ENCODE measurements around the gene COQ10A.
"Not testable (repeated sequence)": the region's sequence is repeated elsewhere in the genome, so short reads cannot be mapped to it uniquely, and the experiment has no call there.

COQ10A gene

DNA sequence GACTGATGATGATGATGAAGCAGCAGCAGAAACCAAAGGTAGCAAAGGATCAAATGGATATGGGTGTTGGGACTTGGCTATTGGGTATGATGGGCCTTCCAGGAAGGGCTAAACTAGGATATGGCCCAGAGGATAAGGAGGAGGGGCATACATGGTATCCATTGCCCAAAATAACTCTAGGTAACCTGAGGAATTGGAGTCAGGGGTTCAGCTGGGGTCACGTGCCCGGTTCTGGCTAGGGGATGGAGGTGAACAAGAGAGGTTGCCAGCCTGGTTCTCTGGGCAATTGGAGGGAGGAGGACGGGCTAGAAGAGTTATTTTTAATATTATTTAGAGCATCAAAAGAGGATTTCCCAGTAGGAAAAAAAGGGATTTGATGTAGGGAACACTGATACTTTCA is 5.8 kb upstream of the COQ10A start:
- FAIRE-seq (no peak), DNase-seq (ENCODE audit: insufficient read length, low spot score) (no peak)
- TF ChIP-seq, protein P1, sequence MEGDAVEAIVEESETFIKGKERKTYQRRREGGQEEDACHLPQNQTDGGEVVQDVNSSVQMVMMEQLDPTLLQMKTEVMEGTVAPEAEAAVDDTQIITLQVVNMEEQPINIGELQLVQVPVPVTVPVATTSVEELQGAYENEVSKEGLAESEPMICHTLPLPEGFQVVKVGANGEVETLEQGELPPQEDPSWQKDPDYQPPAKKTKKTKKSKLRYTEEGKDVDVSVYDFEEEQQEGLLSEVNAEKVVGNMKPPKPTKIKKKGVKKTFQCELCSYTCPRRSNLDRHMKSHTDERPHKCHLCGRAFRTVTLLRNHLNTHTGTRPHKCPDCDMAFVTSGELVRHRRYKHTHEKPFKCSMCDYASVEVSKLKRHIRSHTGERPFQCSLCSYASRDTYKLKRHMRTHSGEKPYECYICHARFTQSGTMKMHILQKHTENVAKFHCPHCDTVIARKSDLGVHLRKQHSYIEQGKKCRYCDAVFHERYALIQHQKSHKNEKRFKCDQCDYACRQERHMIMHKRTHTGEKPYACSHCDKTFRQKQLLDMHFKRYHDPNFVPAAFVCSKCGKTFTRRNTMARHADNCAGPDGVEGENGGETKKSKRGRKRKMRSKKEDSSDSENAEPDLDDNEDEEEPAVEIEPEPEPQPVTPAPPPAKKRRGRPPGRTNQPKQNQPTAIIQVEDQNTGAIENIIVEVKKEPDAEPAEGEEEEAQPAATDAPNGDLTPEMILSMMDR (IDR thresholded peaks at IDR 0.05; ENCODE audit: insufficient read depth, missing control alignments) = no peak

DNA sequence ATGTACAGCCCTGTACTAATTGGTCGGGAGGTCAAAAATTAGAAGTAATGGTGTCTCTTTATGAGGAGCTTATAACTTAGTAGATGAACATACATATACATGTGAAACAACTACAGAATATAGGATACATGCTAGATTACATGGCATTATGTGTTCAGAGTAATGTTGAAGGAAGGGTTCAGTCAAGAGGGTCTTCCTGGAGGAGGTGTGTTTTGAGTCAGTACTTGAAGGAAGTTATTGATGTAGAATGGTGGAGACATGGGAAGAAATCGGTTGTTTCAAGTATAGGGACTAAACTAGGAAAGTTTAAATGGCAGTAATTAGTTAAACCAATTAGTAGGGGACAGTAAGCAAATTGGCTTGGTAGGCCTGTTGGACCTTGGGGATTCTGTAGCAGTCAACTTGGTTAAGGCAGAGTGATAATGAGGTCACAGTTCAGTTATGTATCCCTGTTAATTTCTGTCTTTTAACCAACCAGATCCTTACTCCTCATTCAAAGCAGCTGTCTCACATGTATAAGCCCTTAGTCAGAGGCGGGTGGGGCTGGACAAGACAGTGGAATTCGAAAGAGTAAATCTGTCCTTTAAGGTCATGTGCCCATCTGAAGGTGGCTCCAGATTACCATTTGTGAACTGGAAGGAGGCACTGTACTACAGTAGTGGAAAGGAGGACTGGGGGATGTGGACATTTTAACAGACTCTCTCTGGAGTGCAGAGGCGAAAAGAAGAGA is 5.1 kb upstream of the COQ10A start:
- DNase-seq (ENCODE audit: insufficient read length, low spot score) = no peak
- TF ChIP-seq, protein P1 (IDR thresholded peaks at IDR 0.05; ENCODE audit: insufficient read depth, missing control alignments) = no peak
- FAIRE-seq = no peak

DNA sequence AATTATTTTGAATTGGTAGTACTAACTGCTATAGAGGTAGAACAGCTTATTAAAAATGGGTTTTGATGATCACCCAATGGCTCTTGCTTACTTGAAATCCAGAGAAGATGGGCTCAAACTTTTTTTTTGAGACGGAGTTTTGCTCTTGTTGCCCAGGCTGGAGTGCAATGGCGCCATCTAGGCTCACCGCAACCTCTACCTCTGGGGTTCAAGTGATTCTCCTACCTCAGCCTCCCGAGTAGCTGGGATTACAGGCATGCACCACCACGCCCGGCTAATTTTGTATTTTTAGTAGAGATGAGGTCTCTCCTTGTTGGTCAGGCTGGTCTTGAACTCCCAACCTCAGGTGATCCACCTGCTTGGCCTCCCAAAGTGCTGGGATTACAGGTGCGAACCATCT is 3.8 kb upstream of the COQ10A start:
- DNase-seq (ENCODE audit: insufficient read length, low spot score); FAIRE-seq: not testable (repeated sequence)

DNA sequence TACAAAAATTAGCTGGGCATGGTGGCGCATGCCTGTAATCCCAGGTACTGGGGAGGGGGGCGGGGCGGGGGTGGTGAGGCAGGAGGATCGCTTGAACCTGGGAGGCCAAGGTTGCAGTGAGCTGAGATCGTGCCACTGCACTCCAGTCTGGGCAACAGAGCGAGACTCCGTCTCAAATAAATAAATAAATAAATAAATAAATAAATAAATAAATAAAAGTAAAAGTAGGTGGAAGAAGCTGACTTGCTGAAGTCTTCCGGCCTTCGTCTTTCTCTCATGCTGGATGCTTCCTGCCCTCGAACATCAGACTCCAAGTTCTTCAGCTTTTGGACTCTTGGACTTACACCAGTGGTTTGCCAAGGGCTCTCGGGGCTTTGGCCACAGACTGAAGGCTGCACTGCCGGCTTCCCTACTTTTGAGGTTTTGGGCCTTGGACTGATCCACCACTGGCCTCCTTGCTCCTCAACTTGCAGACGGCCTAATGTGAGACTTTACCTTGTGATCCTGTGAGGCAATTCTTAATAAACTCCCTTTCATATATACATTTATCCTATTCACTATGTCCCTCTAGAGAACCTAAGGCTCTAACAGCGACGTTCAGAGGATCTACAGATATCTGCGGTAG is 562 bp upstream of the COQ10A start:
- DNase-seq (ENCODE audit: insufficient read length, low spot score); FAIRE-seq: not testable (repeated sequence)

DNA sequence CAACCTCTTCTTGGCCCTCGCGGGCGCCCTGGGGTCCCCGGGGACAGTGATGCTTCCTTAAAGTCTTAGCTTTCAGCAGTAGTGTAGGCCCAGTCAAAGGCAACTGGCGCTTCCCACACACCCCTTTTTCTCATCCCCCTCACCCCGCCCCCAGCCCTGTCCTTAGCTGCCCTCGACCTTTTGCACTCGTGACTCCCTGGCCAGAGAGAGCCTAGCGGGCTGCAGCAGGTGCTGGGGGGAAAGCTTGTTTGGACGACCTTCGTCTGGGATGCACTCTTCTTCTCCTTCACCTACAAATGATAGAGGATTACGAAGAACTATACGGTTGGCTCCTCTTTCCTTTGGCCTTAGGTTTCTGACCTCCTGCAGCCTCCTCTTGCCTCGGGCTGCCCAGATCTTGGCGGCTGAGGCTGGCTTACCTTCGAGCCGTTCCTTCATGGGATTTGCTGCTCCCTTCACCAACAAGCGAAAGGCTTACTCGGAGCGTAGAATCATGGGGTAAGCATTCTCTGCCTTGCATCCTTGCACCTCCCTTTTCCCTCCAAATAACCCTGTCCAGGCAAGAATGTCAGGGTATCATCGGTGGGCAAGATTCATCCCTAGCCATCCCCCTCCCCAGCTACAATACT is 815 bp downstream of the COQ10A start:
- DNase-seq (ENCODE audit: insufficient read length, low spot score) (no peak), FAIRE-seq (no peak)
- TF ChIP-seq, protein P1 (IDR thresholded peaks at IDR 0.05; ENCODE audit: insufficient read depth, missing control alignments) = no peak

DNA sequence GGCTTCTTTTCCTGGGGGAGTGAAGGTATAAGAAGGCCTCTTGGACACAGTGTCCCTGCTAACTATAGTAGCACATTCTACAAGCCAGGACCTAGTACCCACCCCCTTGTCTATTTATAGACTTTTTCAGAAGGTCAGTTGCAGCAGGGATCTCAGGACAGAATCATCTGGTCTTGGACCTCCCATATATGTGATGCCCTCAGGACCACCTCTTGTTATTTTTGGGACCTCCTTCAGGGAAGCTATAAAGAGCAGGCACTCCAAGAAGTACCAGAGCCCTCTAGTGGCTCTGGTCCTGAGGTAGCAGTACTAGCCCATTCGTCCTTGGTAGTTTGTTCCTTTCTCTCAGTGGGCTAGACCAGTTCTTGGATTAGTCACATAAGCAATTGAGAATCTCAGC is 4.3 kb downstream of the COQ10A start:
- FAIRE-seq = no peak
- no peak for DNase-seq (ENCODE audit: insufficient read length, low spot score)
- TF ChIP-seq, protein P1 (IDR thresholded peaks at IDR 0.05; ENCODE audit: insufficient read depth, missing control alignments) = peak; percentile 37

DNA sequence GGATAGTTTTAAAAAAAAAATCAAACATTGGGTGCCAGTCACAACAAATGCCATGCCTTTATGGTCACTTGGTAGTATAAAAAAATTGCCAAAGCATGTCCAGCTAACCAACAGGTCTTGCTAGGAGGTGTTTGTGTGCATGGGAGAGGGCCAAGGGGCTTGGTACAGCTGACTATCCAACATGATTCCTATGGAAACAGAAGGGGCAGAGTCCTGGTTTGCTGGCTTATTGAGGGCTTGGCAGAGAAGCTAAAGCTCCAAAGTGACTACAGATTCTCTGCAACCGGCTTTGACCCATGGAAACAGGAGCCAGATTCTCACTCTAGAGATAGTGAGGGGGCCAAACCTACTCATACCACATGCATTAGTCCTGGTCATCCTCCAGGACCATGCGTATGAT is 5.7 kb downstream of the COQ10A start:
- not testable (repeated sequence) for DNase-seq (ENCODE audit: insufficient read length, low spot score); FAIRE-seq

DNA sequence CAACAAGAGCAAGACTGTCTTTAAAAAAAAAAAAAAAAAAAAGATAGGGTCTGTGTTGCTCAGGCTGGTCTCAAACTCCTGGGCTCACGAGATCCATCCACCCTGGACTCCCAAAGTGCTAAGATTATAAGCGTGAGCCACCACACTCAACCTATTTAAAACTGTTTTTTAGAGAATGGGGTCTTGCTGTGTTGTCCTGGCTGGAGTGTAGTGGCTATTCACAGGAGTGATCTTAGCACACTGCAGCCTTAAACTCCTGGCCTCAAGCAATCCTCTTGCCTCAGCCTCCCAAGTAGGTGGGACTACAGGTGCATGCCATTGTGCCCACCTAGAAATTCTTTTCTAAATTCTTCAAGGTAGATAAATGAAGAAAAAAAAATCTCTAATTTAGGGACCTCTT is 7.6 kb downstream of the COQ10A start:
- TF ChIP-seq, protein P1 (IDR thresholded peaks at IDR 0.05; ENCODE audit: insufficient read depth, missing control alignments) = no peak
- DNase-seq (ENCODE audit: insufficient read length, low spot score) (no peak), FAIRE-seq (no peak)
